C4-2B (cell line): ENCODE results near the gene LCA5L.

Source experiments
- ZFX ChIP-seq: fragments of 450-650 bp; IDR thresholded peaks from 2 replicates; pipeline ENCODE4 v1.6.1; 2017
- TF ChIP-seq, protein P1 (sequence below): fragments of 450-650 bp; conservative IDR thresholded peaks from 2 replicates; pipeline ENCODE4 v1.5.1; 2017; ENCODE audit warnings: mild to moderate bottlenecking

DNA sequence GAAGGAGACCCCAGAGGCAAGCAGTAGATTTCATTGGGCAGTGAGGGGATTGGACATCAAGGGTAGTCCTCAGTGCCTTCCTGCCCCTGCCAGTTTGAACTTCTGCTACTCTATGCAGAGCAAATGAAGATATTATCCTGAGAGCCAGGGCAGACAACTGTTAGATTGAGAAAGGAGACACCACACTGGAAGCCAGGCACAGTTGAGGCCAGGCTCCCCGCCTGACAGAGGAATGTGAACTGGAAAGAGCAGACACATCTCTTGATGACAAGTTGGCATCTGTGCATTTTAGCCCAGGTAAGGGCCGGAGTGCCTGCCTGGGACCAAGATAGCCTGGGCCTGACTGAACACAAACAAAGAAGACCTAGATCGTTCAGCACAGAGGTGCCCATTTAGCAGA, 22.2 kb upstream of the LCA5L start:
- TF ChIP-seq, protein P1, sequence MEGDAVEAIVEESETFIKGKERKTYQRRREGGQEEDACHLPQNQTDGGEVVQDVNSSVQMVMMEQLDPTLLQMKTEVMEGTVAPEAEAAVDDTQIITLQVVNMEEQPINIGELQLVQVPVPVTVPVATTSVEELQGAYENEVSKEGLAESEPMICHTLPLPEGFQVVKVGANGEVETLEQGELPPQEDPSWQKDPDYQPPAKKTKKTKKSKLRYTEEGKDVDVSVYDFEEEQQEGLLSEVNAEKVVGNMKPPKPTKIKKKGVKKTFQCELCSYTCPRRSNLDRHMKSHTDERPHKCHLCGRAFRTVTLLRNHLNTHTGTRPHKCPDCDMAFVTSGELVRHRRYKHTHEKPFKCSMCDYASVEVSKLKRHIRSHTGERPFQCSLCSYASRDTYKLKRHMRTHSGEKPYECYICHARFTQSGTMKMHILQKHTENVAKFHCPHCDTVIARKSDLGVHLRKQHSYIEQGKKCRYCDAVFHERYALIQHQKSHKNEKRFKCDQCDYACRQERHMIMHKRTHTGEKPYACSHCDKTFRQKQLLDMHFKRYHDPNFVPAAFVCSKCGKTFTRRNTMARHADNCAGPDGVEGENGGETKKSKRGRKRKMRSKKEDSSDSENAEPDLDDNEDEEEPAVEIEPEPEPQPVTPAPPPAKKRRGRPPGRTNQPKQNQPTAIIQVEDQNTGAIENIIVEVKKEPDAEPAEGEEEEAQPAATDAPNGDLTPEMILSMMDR: no peak
- TF ChIP-seq ZFX: no peak
